ENCODE data around the gene STK38. TPM values are rescaled to one million over a fixed set of nuclear protein-coding genes. Genes with fewer than 3 reads are reported as not detected.
"Not testable (repeated sequence)": the region's sequence is repeated elsewhere in the genome, so short reads cannot be mapped to it uniquely, and the experiment has no call there.

Gene STK38
- total RNA-seq, 4 donors from 2014 or later, result 59.1 to 101 (median 86.4) TPM

DNA sequence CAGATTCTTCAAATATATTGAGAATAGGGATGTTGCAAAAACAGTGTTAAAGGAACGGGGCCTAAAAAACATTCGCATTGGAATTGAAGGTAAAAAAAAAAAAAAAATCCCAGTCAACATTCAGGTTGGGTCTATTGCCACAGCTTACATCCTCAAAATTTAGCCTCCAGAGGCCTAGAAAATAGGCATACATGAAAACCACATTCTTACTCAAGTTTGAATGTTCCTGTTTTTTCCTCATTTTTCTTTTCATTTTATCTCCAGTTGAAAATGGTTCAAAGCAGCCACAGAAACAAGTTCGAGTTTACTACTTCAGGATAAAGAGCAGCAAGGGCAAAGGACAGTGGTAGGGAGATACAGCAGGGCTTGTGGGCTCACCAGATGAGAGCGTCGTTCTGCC is 62.5 kb downstream of the STK38 start:
- no peaks in the 10 kb centered on the region for H3K9me3 ChIP-seq
- H3K27ac ChIP-seq, result no peak overlapping the region
- H3K4me1 ChIP-seq, result peaks cover 0 to 8% (median 3%) of the 10 kb centered on the region in 4 donors
- in situ Hi-C loops (cut with MboI; ENCODE audit: low pct_ligation_motif_present in 1 of 4, low pct_unique_long_range_greater_than_20kb in 1 of 4, low sequenced_read_pairs in 3 of 4) (no loop called here), intact Hi-C loops (cut with DNase I; ENCODE audit: low total_unique reads) (no loop called here)
- DNase-seq, result no peak
- no peaks in the 10 kb centered on the region for H3K27me3 ChIP-seq
- TF ChIP-seq, protein P1, sequence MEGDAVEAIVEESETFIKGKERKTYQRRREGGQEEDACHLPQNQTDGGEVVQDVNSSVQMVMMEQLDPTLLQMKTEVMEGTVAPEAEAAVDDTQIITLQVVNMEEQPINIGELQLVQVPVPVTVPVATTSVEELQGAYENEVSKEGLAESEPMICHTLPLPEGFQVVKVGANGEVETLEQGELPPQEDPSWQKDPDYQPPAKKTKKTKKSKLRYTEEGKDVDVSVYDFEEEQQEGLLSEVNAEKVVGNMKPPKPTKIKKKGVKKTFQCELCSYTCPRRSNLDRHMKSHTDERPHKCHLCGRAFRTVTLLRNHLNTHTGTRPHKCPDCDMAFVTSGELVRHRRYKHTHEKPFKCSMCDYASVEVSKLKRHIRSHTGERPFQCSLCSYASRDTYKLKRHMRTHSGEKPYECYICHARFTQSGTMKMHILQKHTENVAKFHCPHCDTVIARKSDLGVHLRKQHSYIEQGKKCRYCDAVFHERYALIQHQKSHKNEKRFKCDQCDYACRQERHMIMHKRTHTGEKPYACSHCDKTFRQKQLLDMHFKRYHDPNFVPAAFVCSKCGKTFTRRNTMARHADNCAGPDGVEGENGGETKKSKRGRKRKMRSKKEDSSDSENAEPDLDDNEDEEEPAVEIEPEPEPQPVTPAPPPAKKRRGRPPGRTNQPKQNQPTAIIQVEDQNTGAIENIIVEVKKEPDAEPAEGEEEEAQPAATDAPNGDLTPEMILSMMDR (IDR thresholded peaks at IDR 0.05), result no peak
- TF ChIP-seq POLR2A (IDR thresholded peaks at IDR 0.05), result no peak
- TF ChIP-seq EP300 (IDR thresholded peaks at IDR 0.05; ENCODE audit: low read depth), result no peak
- TF ChIP-seq POLR2AphosphoS5 (IDR thresholded peaks at IDR 0.05), result no peak
- 83 to 90% methylated on average over 5 of the region's 5 CpGs for WGBS, 2 donors (ENCODE audit: low coverage in 1 of 2)
- H3K4me3 ChIP-seq, result no peak overlapping the region
- H3K36me3 ChIP-seq, result peaks cover 0 to 35% (median 12%) of the 10 kb centered on the region in 4 donors

GRCh38 chr6:36483326-36483725 is 64.0 kb downstream of the STK38 start:
- DNase-seq; H3K27me3 ChIP-seq; intact Hi-C loops (cut with DNase I; ENCODE audit: low total_unique reads); in situ Hi-C loops (cut with MboI; ENCODE audit: low pct_ligation_motif_present in 1 of 4, low pct_unique_long_range_greater_than_20kb in 1 of 4, low sequenced_read_pairs in 3 of 4); H3K27ac ChIP-seq; H3K4me1 ChIP-seq; H3K4me3 ChIP-seq; H3K9me3 ChIP-seq: not testable (repeated sequence)
- WGBS, 2 donors (ENCODE audit: low coverage in 1 of 2), result 93% methylated on average over 5 of the region's 5 CpGs; no CpG with 5 or more reads in 1 of the 2 donors
- peaks cover 0 to 35% (median 16%) of the 10 kb centered on the region in 4 donors for H3K36me3 ChIP-seq

GRCh38 chr6:36479256-36479655 is 68.0 kb downstream of the STK38 start:
- H3K4me3 ChIP-seq, result no peak overlapping the region
- intact Hi-C loops (cut with DNase I; ENCODE audit: low total_unique reads), result no loop called here

DNA sequence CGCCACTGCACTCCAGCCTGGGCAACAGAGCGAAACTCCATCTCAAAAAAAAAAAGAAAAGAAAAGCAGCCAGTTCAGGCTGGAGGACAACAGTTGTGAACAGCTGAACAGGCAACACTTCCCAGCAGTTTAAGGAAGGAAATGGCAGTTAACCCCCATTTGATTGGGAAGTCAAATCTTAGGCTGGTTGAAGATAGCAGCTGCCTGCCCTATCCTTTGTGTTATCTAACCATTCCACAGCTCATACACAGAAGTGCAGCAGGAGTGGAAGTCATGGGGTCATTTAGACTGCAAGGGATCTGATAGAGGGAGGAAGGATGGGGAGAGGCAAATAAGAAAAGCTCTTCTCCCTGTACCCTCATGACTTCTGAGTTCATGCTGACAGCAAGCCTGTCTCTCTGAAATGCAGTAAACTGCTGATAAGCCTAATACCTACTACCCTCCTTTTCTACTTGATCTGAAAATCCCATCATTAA is 69.2 kb downstream of the STK38 start:
- no peak for DNase-seq
- H3K4me1 ChIP-seq, result no peaks in the 10 kb centered on the region
- TF ChIP-seq EP300 (IDR thresholded peaks at IDR 0.05; ENCODE audit: low read depth), result no peak
- TF ChIP-seq POLR2AphosphoS5 (IDR thresholded peaks at IDR 0.05), result no peak
- TF ChIP-seq POLR2A (IDR thresholded peaks at IDR 0.05), result no peak
- TF ChIP-seq, protein P1 (IDR thresholded peaks at IDR 0.05), result no peak
- H3K9me3 ChIP-seq, result no peaks in the 10 kb centered on the region
- in situ Hi-C loops (cut with MboI; ENCODE audit: low pct_ligation_motif_present in 1 of 4, low pct_unique_long_range_greater_than_20kb in 1 of 4, low sequenced_read_pairs in 3 of 4), result no loop called here
- H3K27ac ChIP-seq, result no peak overlapping the region
- WGBS, 2 donors (ENCODE audit: low coverage in 1 of 2), result 93 to 95% methylated on average over 2 of the region's 2 CpGs
- no peaks in the 10 kb centered on the region for H3K27me3 ChIP-seq
- H3K36me3 ChIP-seq, result peaks cover 0 to 26% (median 10%) of the 10 kb centered on the region in 4 donors
- intact Hi-C loops (cut with DNase I; ENCODE audit: low total_unique reads), result no loop called here
- H3K4me3 ChIP-seq, result no peak overlapping the region

More at GRCh38 chr6:36479256-36479655, 68.0 kb downstream of the STK38 start:
- Histone ChIP-seq H3K27me3 (no peaks in the 10 kb centered on the region), H3K36me3 (peaks cover 0 to 26% (median 10%) of the 10 kb centered on the region in 4 donors), H3K27ac (no peak overlapping the region), H3K4me1 (peaks cover 0 to 2% (median 0%) of the 10 kb centered on the region in 4 donors), H3K9me3 (no peaks in the 10 kb centered on the region)
- in situ Hi-C loops (cut with MboI; ENCODE audit: low pct_ligation_motif_present in 1 of 4, low pct_unique_long_range_greater_than_20kb in 1 of 4, low sequenced_read_pairs in 3 of 4), result no loop called here
- 91% methylated on average over 1 of the region's 1 CpG; no CpG with 5 or more reads in 1 of the 2 donors for WGBS, 2 donors (ENCODE audit: low coverage in 1 of 2)
- DNase-seq, result no peak
- TF ChIP-seq, protein P1 (IDR thresholded peaks at IDR 0.05), result no peak
- TF ChIP-seq POLR2A (IDR thresholded peaks at IDR 0.05) (no peak), EP300 (IDR thresholded peaks at IDR 0.05; ENCODE audit: low read depth) (no peak), POLR2AphosphoS5 (IDR thresholded peaks at IDR 0.05) (no peak)

GRCh38 chr6:36469946-36470345 is 77.3 kb downstream of the STK38 start:
- intact Hi-C loops (cut with DNase I; ENCODE audit: low total_unique reads) (no loop called here), in situ Hi-C loops (cut with MboI; ENCODE audit: low pct_ligation_motif_present in 1 of 4, low pct_unique_long_range_greater_than_20kb in 1 of 4, low sequenced_read_pairs in 3 of 4) (no loop called here)
- H3K4me3 ChIP-seq, result no peak overlapping the region
- TF ChIP-seq, protein P1 (IDR thresholded peaks at IDR 0.05), result no peak
- TF ChIP-seq EP300 (IDR thresholded peaks at IDR 0.05; ENCODE audit: low read depth) (no peak), POLR2A (IDR thresholded peaks at IDR 0.05) (no peak), POLR2AphosphoS5 (IDR thresholded peaks at IDR 0.05) (no peak)
- WGBS, 2 donors (ENCODE audit: low coverage in 1 of 2), result 96% methylated on average over 3 of the region's 3 CpGs; no CpG with 5 or more reads in 1 of the 2 donors
- H3K36me3 ChIP-seq, result peaks cover 0 to 17% (median 8%) of the 10 kb centered on the region in 4 donors
- H3K27me3 ChIP-seq, result no peaks in the 10 kb centered on the region
- no peaks in the 10 kb centered on the region for H3K9me3 ChIP-seq
- DNase-seq, result no peak
- H3K4me1 ChIP-seq, result no peaks in the 10 kb centered on the region
- no peak overlapping the region for H3K27ac ChIP-seq
